SIG-M5 treated with dmso at 0.1 percent for 504 hours (cell line): Measurements from ENCODE around the gene STEAP1B.
"Not testable (repeated sequence)": the region's sequence is repeated elsewhere in the genome, so short reads cannot be mapped to it uniquely, and the experiment has no call there.

Experiments
- DNase-seq: peaks from one replicate; lab custom pipeline; 2025; ENCODE audit not compliant: unreplicated experiment; lab: John Stamatoyannopoulos, UW

STEAP1B gene

DNA sequence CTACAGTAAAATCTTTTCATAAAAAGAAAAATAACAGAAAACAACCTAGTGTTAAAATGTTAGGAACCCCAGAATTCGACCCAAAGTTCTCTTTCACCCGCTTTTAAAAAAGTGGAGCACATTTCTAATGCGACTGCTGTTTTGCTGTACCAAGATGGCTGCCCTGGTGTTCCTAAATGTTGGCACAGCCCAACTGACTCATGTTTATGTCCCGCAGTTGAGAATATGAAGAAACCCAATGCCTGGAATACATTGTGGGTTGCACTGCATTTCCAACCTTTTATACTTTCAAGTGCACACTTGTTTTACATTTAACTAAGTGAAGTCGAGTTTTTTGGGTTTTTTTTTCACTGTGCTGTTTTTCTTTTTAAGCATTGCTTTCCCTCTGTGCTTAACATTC, 944 bp downstream of the STEAP1B start:
- DNase-seq, result no peak

DNA sequence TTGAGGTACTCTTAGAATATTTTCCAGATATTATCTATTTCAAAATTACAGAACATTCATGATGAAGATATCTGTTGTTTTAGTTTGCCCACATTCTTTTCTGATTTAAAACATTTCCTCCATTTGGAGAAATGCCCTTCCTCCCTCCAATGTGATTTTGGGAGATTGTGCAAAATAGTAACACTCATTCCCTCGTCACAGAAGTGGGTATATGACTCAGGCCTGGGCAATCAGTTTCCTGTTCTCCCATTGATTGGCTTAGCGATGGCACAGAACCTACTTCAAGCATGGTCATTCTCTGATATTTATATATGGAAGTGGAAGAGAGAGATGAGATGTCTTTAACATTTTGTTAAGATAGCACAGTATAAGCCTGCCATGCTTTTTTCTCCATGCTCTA, 3.1 kb downstream of the STEAP1B start:
- not testable (repeated sequence) for DNase-seq

DNA sequence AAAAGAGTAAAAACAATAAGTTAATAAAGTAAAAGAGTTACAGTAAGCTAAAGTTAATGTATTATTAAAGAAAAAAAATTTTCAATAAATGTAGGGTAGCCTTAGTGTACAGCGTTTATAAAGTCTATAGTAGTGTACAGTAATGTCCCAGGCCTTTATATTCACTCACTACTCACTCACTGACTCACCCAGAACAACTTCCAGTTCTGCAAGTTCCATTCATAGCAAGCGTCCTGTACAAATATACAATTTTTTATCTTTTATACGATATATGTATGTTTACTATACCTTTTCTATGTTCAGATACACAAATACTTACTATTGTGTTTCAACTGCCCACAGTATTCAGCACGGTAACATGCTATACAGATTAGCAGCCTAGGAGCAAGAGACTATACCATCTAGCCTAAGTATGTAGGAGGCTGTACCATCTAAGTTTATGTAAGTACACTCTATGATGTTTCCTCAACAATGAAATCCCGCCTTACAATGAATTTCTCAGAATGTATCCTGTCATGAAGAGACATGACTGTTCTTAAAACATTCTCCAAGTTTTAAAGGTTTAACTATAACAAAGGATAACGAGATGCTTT, 3.6 kb downstream of the STEAP1B start:
- DNase-seq, result not testable (repeated sequence)

- DNase-seq, result not testable (repeated sequence)
Observed at GRCh38 chr7:22493160-22493925, 6.6 kb downstream of the STEAP1B start.

DNA sequence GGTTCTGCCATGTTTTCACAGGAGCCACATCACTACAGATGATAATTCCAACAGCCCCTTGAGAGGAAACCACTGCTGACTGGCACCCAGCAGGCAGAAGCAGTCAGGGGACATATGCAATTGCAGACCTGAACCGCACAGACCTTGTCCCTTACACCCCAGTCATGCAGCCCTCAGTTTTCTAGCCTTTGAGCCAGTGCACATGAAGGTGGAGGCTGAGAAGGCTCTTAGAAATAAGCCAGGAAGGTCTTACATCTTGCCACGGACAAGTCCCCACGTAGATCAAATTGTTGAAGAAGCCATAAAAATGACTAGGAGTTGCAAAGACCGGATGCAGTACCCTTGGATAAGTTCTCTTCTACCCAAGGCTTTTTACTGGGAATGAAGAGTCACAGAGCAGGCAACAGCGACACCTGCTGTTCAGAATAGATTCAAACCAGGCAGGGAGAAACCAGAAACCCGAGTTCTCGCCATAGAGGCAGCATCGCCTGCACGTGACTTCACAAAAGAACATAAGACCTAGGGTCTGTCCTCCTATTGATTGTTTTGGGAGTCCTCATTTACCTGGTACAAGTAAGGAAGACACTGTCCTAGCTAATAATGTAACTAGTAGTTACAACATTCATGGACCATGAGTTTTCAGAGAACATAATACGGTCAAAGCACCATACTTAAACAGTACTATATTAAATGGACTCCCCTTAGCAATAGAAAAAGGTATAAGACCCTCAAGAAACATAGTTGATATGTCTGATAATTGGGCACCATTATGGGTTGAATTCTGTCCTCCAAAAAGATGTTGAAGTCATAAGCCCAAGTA, 11.1 kb downstream of the STEAP1B start:
- DNase-seq, result peak; percentile 62

DNA sequence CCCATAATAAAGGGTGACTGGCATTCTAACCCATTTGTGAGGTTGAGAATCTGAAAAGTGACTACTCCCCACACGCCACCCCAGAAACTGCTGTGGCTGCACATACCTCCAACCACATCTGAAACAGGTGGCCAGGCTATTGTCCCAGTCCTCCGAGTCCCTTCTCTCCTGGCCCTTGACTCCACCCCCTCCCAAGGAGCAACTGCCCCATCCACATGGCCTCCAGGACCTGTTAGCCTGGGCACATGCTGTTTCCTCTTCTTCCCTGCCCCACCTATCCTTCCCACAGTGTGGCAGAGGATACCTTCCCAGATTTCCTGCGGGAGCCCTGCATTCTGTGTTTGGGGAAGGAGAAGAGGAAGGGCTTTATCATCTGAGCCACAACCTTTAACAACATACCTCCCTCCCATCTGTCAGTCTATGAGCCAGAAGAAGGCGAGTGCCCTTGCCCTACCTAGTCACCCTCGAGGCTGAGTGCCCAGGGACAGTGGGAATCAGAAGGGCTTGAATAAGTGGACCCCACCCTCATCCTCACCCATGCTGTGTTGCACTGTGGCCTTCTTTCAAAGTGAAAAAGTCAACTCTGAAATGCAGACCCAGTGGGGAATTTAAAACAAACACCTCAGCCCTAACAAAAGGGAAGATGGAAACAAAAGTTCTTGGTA, 11.9 kb downstream of the STEAP1B start:
- DNase-seq, result no peak

DNA sequence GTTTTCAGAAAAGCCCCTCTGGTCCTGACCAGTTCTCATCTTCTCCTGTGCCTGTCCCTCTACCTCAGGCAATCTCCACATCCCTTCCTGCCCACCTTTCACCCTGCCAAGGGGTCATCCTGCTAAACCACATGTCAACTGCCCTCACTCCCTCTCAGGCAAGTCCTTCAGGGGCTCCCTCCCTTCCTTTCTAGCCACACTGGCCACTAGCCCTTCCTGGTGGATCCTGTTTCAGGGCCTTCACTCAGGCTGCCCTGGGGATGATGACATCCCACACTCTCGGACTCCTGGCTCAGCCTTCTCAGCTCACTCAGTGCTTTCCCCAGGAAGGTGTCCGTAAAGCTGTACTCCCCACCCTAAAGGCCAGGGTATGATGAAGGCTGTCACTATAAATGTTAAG, 13.4 kb downstream of the STEAP1B start:
- no peak for DNase-seq

DNA sequence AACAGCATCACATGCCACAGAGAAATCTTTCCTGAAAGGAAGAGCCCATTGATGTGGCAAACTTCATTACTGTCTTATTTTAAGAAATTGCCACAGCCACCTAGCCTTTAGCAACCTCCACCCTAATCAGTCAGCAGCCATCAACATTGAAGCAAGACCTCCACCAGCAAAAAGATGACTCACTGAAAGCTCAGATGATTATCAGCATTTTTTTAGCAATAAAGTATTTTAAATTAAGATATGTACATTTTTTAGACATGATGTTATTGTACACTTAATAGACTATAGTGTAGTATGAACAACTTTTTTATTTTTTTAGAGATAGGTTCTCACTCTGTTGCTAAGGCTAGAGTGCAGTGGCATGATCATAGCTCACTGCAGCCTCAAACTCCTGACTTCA, 14.8 kb downstream of the STEAP1B start:
- DNase-seq, result no peak

- DNase-seq, result no peak
Observed at GRCh38 chr7:22482503-22482902, 17.5 kb downstream of the STEAP1B start.

DNA sequence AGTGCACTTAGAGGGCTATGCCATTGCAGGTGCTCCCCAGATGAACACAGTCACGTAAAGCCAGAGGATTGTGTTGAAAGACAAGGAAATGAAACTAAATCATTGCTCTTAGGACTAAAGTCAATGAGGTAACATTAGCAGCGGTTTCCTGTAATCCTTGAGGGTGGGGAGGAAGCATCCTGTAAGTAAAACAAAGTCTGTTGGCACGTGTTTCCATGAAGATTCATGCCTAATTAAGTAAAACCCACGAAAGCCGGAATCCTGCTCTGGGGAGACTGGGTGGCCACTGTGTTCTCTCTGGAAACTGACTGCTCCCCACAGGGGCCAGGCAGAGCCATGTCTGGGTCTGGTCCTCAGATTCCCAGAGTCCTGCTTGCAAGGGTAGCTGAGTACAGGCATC, 18.3 kb downstream of the STEAP1B start:
- peak; percentile 23 for DNase-seq

- no peak for DNase-seq
Observed at GRCh38 chr7:22480523-22481075, 19.4 kb downstream of the STEAP1B start.

DNA sequence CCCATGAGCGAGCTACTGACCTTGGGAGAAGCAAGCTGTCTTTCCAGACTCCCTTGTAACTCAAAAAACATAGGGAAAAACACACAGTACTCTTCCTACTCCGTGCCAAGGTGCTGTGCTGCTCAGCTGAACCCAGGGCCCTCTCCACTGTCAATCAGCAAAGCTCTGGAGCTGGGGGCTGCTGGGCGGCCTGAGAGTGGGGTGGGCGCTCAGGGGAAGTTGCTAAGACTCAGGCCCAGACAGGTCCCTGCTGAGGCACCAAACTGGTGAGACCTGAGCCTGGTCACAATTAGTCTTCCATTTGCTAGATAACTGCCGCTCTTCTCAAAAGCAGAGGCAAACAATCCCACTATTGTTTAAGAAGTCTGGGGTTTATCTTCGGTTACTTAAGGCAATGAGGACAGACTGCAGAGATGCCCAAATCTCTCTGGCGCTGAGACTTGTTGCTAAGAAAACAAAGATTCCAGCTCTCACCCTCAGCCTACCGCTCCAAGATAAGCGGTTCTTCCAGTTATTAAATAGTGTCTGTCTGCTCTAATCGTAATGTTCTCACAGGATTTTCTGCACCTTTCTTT, 22.0 kb downstream of the STEAP1B start:
- DNase-seq, result no peak

- no peak for DNase-seq
Observed at GRCh38 chr7:22477262-22477661, 22.7 kb downstream of the STEAP1B start.

- no peak for DNase-seq
Observed at GRCh38 chr7:22476824-22477223, 23.2 kb downstream of the STEAP1B start.

DNA sequence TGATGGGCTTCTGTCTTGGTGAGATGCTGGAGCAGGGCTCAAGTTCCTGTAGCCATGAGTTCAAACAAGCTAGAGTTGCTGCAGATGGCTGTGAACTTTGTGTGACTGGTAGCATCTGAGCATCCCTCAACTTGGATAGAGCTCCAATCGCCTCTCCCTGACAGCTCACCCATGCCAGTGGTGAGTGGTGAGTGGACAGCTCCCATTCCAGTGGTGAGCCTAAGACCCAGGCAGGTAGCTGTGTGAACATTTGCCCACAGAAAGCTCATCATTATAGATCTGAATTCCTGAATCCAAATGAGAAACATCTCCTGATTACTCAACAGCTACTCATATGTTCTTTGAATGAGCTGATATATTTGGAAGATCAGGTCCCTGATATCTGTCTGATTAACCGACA, 25.3 kb downstream of the STEAP1B start:
- DNase-seq, result no peak

- no peak for DNase-seq
Observed at GRCh38 chr7:22470981-22471380, 29.0 kb downstream of the STEAP1B start.

GRCh38 chr7:22469371-22470143, 30.4 kb downstream of the STEAP1B start:
- DNase-seq, result no peak

- no peak for DNase-seq
Observed at GRCh38 chr7:22468609-22469008, 31.4 kb downstream of the STEAP1B start.

- DNase-seq, result no peak
Observed at GRCh38 chr7:22464299-22464698, 35.7 kb downstream of the STEAP1B start.

DNA sequence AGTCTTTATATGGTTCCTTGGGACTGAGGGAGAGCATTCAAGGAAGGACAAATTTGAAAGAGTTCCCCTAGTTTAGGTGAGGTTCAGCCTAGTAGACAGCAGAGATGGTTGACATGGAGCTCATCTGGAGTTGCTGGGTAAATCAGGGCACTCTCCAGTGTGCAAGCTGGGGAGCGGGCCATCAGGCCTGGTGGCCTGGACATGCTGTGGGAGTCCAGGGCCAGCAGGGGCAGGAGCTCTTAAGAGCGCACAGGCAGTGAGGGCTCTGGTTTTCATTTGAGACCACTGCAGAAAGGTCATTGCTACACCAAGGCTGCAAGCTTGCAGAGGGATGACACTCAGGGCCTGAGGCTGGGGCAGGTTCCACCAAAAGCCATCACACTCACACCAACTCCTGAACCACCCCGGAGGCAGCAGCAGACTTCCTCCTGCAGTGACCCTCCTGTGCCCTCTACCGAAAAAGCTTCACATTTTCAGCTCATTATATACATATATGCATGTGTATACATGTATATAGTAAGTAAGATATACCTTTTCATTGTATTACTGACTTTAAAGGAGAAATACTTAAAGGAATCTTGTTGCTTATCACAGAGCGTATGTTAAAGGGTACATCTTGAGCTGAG, 39.5 kb downstream of the STEAP1B start:
- no peak for DNase-seq
